CD14-positive monocyte (primary cell): ENCODE data around the gene GPR37L1. TPM values are rescaled to one million over a fixed set of nuclear protein-coding genes. Genes with fewer than 3 reads are reported as not detected.

Experiments used
- DNase-seq, 3 donors: peaks; one replicate each; pipeline ENCODE4 v3.0.0-alpha.2; 2011 to 2022
- H2AFZ ChIP-seq: 2 replicates; pipeline ENCODE4 v1.6.0; 2012; ENCODE audit warnings: mild to moderate bottlenecking, low read depth, low read length, inconsistent platforms; ENCODE audit not compliant: insufficient read depth, poor library complexity, severe bottlenecking
- H3K27ac ChIP-seq, 2 donors: 1 replicate in 1 of 2; 2 replicates in 1 of 2; pipeline ENCODE4 v1.5.1; 2012 to 2013; ENCODE audit warnings: low read length in 2 of 2, control low read depth in 1 of 2, inconsistent platforms in 1 of 2, low read depth in 1 of 2, mild to moderate bottlenecking in 1 of 2
- H3K27me3 ChIP-seq, 2 donors: one replicate each; pipeline versions ENCODE4 v1.6.0 to v1.6.1; 2011 to 2013; ENCODE audit warnings: low read length in 2 of 2; ENCODE audit not compliant: control insufficient read depth in 2 of 2, insufficient read depth in 2 of 2
- H3K36me3 ChIP-seq, 2 donors: replicated peaks in 1 of 2; 1 replicate in 1 of 2; 2 replicates in 1 of 2; pipeline versions ENCODE4 v1.5.1 to v1.6.1; 2012 to 2013; ENCODE audit warnings: low read length in 2 of 2, control low read depth in 1 of 2, inconsistent platforms in 1 of 2, mild to moderate bottlenecking in 1 of 2; ENCODE audit not compliant: insufficient read depth in 2 of 2, control insufficient read depth in 1 of 2
- H3K4me1 ChIP-seq, 2 donors: 1 replicate in 1 of 2; 2 replicates in 1 of 2; pipeline versions ENCODE4 v1.5.1 to v1.6.1; 2012 to 2013; ENCODE audit warnings: low read length in 2 of 2, control low read depth in 1 of 2, inconsistent platforms in 1 of 2, mild to moderate bottlenecking in 1 of 2, moderate library complexity in 1 of 2; ENCODE audit not compliant: insufficient read depth in 2 of 2, control insufficient read depth in 1 of 2
- H3K4me2 ChIP-seq: replicated peaks from 2 replicates; pipeline ENCODE3; 2012; ENCODE audit warnings: low read length, moderate library complexity, mild to moderate bottlenecking; ENCODE audit not compliant: poor library complexity, severe bottlenecking; ENCODE audit errors: extremely low read depth
- H3K4me3 ChIP-seq, 3 experiments: fragments of 200-600 bp in 1 of 3; sonication (generic) in 1 of 3; replicated peaks in 1 of 3; 1 replicate in 2 of 3; 2 replicates in 1 of 3; pipeline ENCODE4 v1.5.1; 2011 to 2013; ENCODE audit warnings: low read length in 3 of 3, mild to moderate bottlenecking in 3 of 3, control low read depth in 2 of 3, low read depth in 2 of 3, inconsistent platforms in 1 of 3, moderate library complexity in 1 of 3
- H3K79me2 ChIP-seq: 2 replicates; pipeline ENCODE4 v1.6.0; 2012; ENCODE audit warnings: mild to moderate bottlenecking, control low read depth, inconsistent platforms, low read length, moderate library complexity; ENCODE audit not compliant: insufficient read depth
- H3K9ac ChIP-seq: 2 replicates; pipeline ENCODE4 v1.6.0; 2017; ENCODE audit warnings: low read length, mild to moderate bottlenecking; ENCODE audit not compliant: insufficient read depth, poor library complexity, severe bottlenecking
- H3K9me3 ChIP-seq, 2 donors: replicated peaks in 1 of 2; 1 replicate in 1 of 2; 2 replicates in 1 of 2; pipeline versions ENCODE4 v1.5.1 to v1.6.1; 2012 to 2013; ENCODE audit warnings: low read length in 2 of 2, control low read depth in 1 of 2; ENCODE audit not compliant: control insufficient read depth in 1 of 2, insufficient read depth in 1 of 2
- H4K20me1 ChIP-seq: 2 replicates; pipeline ENCODE4 v1.6.0; 2012; ENCODE audit warnings: mild to moderate bottlenecking, low read length, control low read depth, moderate library complexity; ENCODE audit not compliant: insufficient read depth
- H3K27ac Mint-ChIP-seq, 7 donors: one replicate each; pipeline ENCODE4 v1.8.0; 2020; ENCODE audit warnings: mild to moderate bottlenecking in 7 of 7, mixed read lengths in 7 of 7, moderate library complexity in 6 of 7, inconsistent platforms in 2 of 7
- H3K27me3 Mint-ChIP-seq, 3 donors: one replicate each; pipeline ENCODE4 v1.8.0; 2021 to 2022; ENCODE audit warnings: low read depth in 3 of 3, mild to moderate bottlenecking in 3 of 3, mixed read lengths in 3 of 3, moderate library complexity in 3 of 3, inconsistent platforms in 1 of 3
- H3K36me3 Mint-ChIP-seq, 2 donors: one replicate each; pipeline ENCODE4 v1.8.0; 2020; ENCODE audit warnings: mixed read lengths in 2 of 2, inconsistent platforms in 1 of 2, mild to moderate bottlenecking in 1 of 2
- H3K4me1 Mint-ChIP-seq: one replicate; pipeline ENCODE4 v1.8.0; 2020; ENCODE audit warnings: mild to moderate bottlenecking, mixed read lengths
- H3K4me3 Mint-ChIP-seq, 2 donors: one replicate each; pipeline ENCODE4 v1.8.0; 2020; ENCODE audit warnings: mild to moderate bottlenecking in 2 of 2, mixed read lengths in 2 of 2, moderate library complexity in 1 of 2
- H3K9me3 Mint-ChIP-seq, 7 donors: one replicate each; pipeline ENCODE4 v1.8.0; 2020 to 2022; ENCODE audit warnings: mixed read lengths in 7 of 7, mild to moderate bottlenecking in 6 of 7, moderate library complexity in 6 of 7, inconsistent platforms in 2 of 7
- CTCF ChIP-seq: fragments of 200-600 bp; IDR thresholded peaks from one replicate; pipeline ENCODE4 v1.8.0; 2022; ENCODE audit warnings: antibody characterized with exemption, mild to moderate bottlenecking
- WGBS: methylation state at CpG from one replicate; pipeline ENCODE4 v1.1.5; 2013; ENCODE audit warnings: missing lambda C conversion rate; ENCODE audit not compliant: insufficient coverage; 5-methylcytosine and 5-hydroxymethylcytosine counted together
- intact Hi-C, 2 donors: fragments of 100-400 bp; cut with micrococcal nuclease; formaldehyde crosslinking; loops; one replicate each; pipeline versions ENCODE4 v1.15.0 to v1.15.1; 2023
- polyA plus RNA-seq, 3 donors: library from polyadenylated mRNA; depleted of rRNA in 1 of 3; unstranded in 2 of 3; stranded (reverse) in 1 of 3; fragments of 300-500 nt in 2 of 3; fragments of >200 nt in 1 of 3; fragmentation: Illumina TruSeq in 2 of 3; gene quantifications; 1 replicate in 2 of 3; 2 replicates in 1 of 3; pipeline ENCODE4 v1.2.3, GENCODE V29; 2012 to 2021

The GPR37L1 gene
- polyA plus RNA-seq, 3 donors, result 0.06 to 0.13 TPM; not detected in 1

DNA sequence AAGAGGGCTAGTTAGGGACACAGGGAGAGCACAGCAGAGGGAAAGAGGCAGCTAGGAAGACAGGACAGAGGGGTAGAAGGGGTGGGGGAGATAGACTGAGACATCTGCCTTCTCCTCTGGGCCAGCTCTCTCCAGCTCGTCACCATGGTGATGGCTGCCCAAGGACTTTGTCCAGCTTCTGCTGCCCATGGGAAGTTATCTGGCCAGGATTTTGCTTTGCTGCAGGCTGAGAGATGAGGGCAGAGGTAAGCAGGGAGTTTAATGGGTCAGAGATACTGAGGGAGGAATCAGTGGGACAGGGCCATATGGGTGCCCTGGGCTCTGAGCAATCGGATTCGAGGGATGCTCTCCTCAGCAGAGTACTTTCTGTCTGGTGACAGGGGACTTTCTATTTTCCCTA is 34.5 kb upstream of the GPR37L1 start:
- no peak for TF ChIP-seq CTCF
- H4K20me1 ChIP-seq, result no peaks in the 10 kb centered on the region
- H3K27ac Mint-ChIP-seq, result no peak overlapping the region
- no peaks in the 10 kb centered on the region for H3K4me1 ChIP-seq
- no peaks in the 10 kb centered on the region for H3K36me3 ChIP-seq
- H3K4me3 ChIP-seq, result no peak overlapping the region
- H3K27me3 ChIP-seq, result no peaks in the 10 kb centered on the region
- H3K4me2 ChIP-seq, result no peak overlapping the region
- H2AFZ ChIP-seq, result no peak overlapping the region
- no peaks in the 10 kb centered on the region for H3K4me1 Mint-ChIP-seq
- no peak overlapping the region for H3K4me3 Mint-ChIP-seq
- H3K79me2 ChIP-seq, result no peaks in the 10 kb centered on the region
- no peak for DNase-seq
- no peak overlapping the region for H3K9ac ChIP-seq
- no peaks in the 10 kb centered on the region for H3K9me3 ChIP-seq
- H3K36me3 Mint-ChIP-seq, result no peaks in the 10 kb centered on the region
- peaks cover 0 to 1% (median 0%) of the 10 kb centered on the region in 7 donors for H3K9me3 Mint-ChIP-seq
- whole genome bisulfite sequencing, result no CpG with 5 or more reads among the region's 3 CpGs
- intact Hi-C loops, result no loop called here
- peaks cover 3 to 14% (median 10%) of the 10 kb centered on the region in 3 donors for H3K27me3 Mint-ChIP-seq
- no peak overlapping the region for H3K27ac ChIP-seq

GRCh38 chr1:202090994-202091393 is 31.7 kb upstream of the GPR37L1 start:
- H3K79me2 ChIP-seq, result no peaks in the 10 kb centered on the region
- H3K27ac ChIP-seq, result no peak overlapping the region
- intact Hi-C loops, result no loop called here
- no peak overlapping the region for H2AFZ ChIP-seq
- 91% methylated on average over 3 of the region's 3 CpGs for WGBS
- TF ChIP-seq CTCF, result no peak
- H3K9me3 Mint-ChIP-seq, result peaks cover 0 to 1% (median 0%) of the 10 kb centered on the region in 7 donors
- no peaks in the 10 kb centered on the region for H3K4me1 Mint-ChIP-seq
- no peak for DNase-seq
- H3K27ac Mint-ChIP-seq, result no peak overlapping the region
- no peaks in the 10 kb centered on the region for H3K4me1 ChIP-seq
- H3K4me3 Mint-ChIP-seq, result no peak overlapping the region
- no peak overlapping the region for H3K4me3 ChIP-seq
- H3K9me3 ChIP-seq, result no peaks in the 10 kb centered on the region
- H4K20me1 ChIP-seq, result no peaks in the 10 kb centered on the region
- no peaks in the 10 kb centered on the region for H3K36me3 Mint-ChIP-seq
- H3K36me3 ChIP-seq, result no peaks in the 10 kb centered on the region
- H3K27me3 ChIP-seq, result no peaks in the 10 kb centered on the region
- H3K27me3 Mint-ChIP-seq, result peaks cover 3 to 14% (median 10%) of the 10 kb centered on the region in 3 donors
- no peak overlapping the region for H3K4me2 ChIP-seq
- no peak overlapping the region for H3K9ac ChIP-seq
